Skin epidermis (tissue), 12 donors: ENCODE data around the gene KLK10.
"Not testable (repeated sequence)": the region's sequence is repeated elsewhere in the genome, so short reads cannot be mapped to it uniquely, and the experiment has no call there.

Source experiments
- H3K27ac ChIP-seq, 21 experiments: fragments of 200-600 bp; sonication (generic) in 11 of 21; one replicate each; pipeline ENCODE4 v1.5.0; 2020; ENCODE audit warnings: mild to moderate bottlenecking in 3 of 21, inconsistent platforms in 2 of 21, moderate library complexity in 2 of 21
- H3K4me3 ChIP-seq, 7 experiments: fragments of 200-600 bp; sonication (generic) in 2 of 7; one replicate each; pipeline ENCODE4 v1.5.0; 2020; ENCODE audit warnings: inconsistent platforms in 2 of 7, mild to moderate bottlenecking in 2 of 7, moderate library complexity in 1 of 7

The KLK10 gene

GRCh38 chr19:51006406-51006805 lies 13.1 kb downstream of the KLK10 start:
- Histone ChIP-seq H3K4me3 (no peak overlapping the region), H3K27ac (no peak overlapping the region)

- Histone ChIP-seq H3K4me3 (no peak overlapping the region), H3K27ac (no peak overlapping the region)
These were observed 14.3 kb downstream of the KLK10 start for GRCh38 chr19:51005248-51005647.

- Histone ChIP-seq H3K4me3 (no peak overlapping the region), H3K27ac (peak overlapping the region in 1 of 21 experiments; percentile 10)
These were observed 16.2 kb downstream of the KLK10 start for GRCh38 chr19:51003316-51003715.

GRCh38 chr19:51002542-51003311 lies 16.8 kb downstream of the KLK10 start:
- Histone ChIP-seq H3K27ac (peak overlapping the region in 14 of 21 experiments; percentile 10 to 85 (median 74)), H3K4me3 (peak overlapping the region in 1 of 7 experiments; percentile 32)

GRCh38 chr19:51002089-51002532 lies 17.4 kb downstream of the KLK10 start:
- Histone ChIP-seq H3K27ac (peak overlapping the region in 19 of 21 experiments; percentile 13 to 85 (median 71)), H3K4me3 (peak overlapping the region in 1 of 7 experiments; percentile 32)

GRCh38 chr19:51001515-51001914 lies 18.0 kb downstream of the KLK10 start, which contains the start of gene KLK8:
Gene KLK8 (minus strand): TSS chr19:51001604. CDS start chr19:51001167, 437 bp downstream.
- peak within 1 kb of the TSS; percentile 3 to 38 (median 25) for H3K4me3 ChIP-seq
- H3K27ac ChIP-seq, result peak within 1 kb of the TSS in 19 of 21 experiments; percentile 13 to 85 (median 71)

- peak overlapping the region in 18 of 21 experiments; percentile 1 to 85 (median 71) for H3K27ac ChIP-seq
- peak overlapping the region; percentile 3 to 38 (median 25) for H3K4me3 ChIP-seq
These were observed 18.5 kb downstream of the KLK10 start for GRCh38 chr19:51000981-51001380.

GRCh38 chr19:51000426-51000825 lies 19.1 kb downstream of the KLK10 start:
- H3K4me3 ChIP-seq, result peak overlapping the region; percentile 3 to 38 (median 25)
- peak overlapping the region in 14 of 21 experiments; percentile 13 to 85 (median 74) for H3K27ac ChIP-seq

GRCh38 chr19:50998686-50999085 lies 20.8 kb downstream of the KLK10 start:
- Histone ChIP-seq H3K27ac (no peak overlapping the region), H3K4me3 (no peak overlapping the region)

- Histone ChIP-seq H3K4me3 (no peak overlapping the region), H3K27ac (no peak overlapping the region)
These were observed 21.4 kb downstream of the KLK10 start for GRCh38 chr19:50998061-50998460.

GRCh38 chr19:50994129-50994528 lies 25.4 kb downstream of the KLK10 start:
- no peak overlapping the region for H3K27ac ChIP-seq
- no peak overlapping the region for H3K4me3 ChIP-seq

- Histone ChIP-seq H3K4me3 (no peak overlapping the region), H3K27ac (peak overlapping the region in 3 of 21 experiments; percentile 12 to 57 (median 54))
These were observed 26.9 kb downstream of the KLK10 start for GRCh38 chr19:50992666-50993035.

- H3K4me3 ChIP-seq, H3K27ac ChIP-seq: not testable (repeated sequence)
These were observed 35.1 kb downstream of the KLK10 start for GRCh38 chr19:50984416-50984815.

GRCh38 chr19:50983625-50984292 lies 35.8 kb downstream of the KLK10 start, which contains the start of gene KLK7:
Gene KLK7 (minus strand): TSS chr19:50983917. CDS start chr19:50982399, 1,518 bp downstream.
- peak within 1 kb of the TSS in 5 of 7 experiments; percentile 0 to 24 (median 15) for H3K4me3 ChIP-seq
- peak within 1 kb of the TSS in 6 of 21 experiments; percentile 18 to 75 (median 57) for H3K27ac ChIP-seq

GRCh38 chr19:50982186-50982585 lies 37.3 kb downstream of the KLK10 start:
- Histone ChIP-seq H3K27ac (peak overlapping the region in 1 of 21 experiments; percentile 16), H3K4me3 (peak overlapping the region in 2 of 7 experiments; percentile 0 to 22)

- Histone ChIP-seq H3K27ac (peak overlapping the region in 1 of 21 experiments; percentile 16), H3K4me3 (peak overlapping the region in 2 of 7 experiments; percentile 0 to 22)
These were observed 37.8 kb downstream of the KLK10 start for GRCh38 chr19:50981587-50982146.

- H3K27ac ChIP-seq, result no peak overlapping the region
These were observed 39.3 kb downstream of the KLK10 start for GRCh38 chr19:50980208-50980607.

GRCh38 chr19:50979758-50980157 lies 39.8 kb downstream of the KLK10 start:
- no peak overlapping the region for H3K4me3 ChIP-seq
- no peak overlapping the region for H3K27ac ChIP-seq

More at GRCh38 chr19:50980208-50980607, 39.3 kb downstream of the KLK10 start:
- no peak overlapping the region for H3K4me3 ChIP-seq

GRCh38 chr19:50978772-50979390 lies 40.6 kb downstream of the KLK10 start:
- Histone ChIP-seq H3K27ac (no peak overlapping the region), H3K4me3 (no peak overlapping the region)

GRCh38 chr19:50977626-50978025 lies 41.9 kb downstream of the KLK10 start:
- Histone ChIP-seq H3K4me3 (no peak overlapping the region), H3K27ac (no peak overlapping the region)
